ENCODE data around the gene WDR47. TPM values are rescaled to one million over a fixed set of nuclear protein-coding genes. Genes with fewer than 3 reads are reported as not detected.

The WDR47 gene
- total and polyA plus RNA-seq, 4 donors: 3.1 to 17.7 (median 11.2) TPM

GRCh38 chr1:108925920-108926319, 116.0 kb downstream of the WDR47 start:
- no peak overlapping the region for H3K4me3 ChIP-seq

More at GRCh38 chr1:108925920-108926319, 116.0 kb downstream of the WDR47 start:
- Histone ChIP-seq H3K9ac (ENCODE audit: insufficient read depth in 1 of 2, low read length in 2 of 2) (no peak overlapping the region), H3K9me3 (ENCODE audit: control insufficient read depth in 4 of 4, insufficient read depth in 3 of 4, low read length in 3 of 4) (no peaks in the 10 kb centered on the region), H3K27ac (ENCODE audit: low read depth in 1 of 2, low read length in 1 of 2) (no peak overlapping the region), H3K36me3 (ENCODE audit: control insufficient read depth in 4 of 4, insufficient read depth in 4 of 4, low read length in 4 of 4) (peaks cover 8 to 62% (median 35%) of the 10 kb centered on the region in 4 donors), H3K27me3 (ENCODE audit: control insufficient read depth in 3 of 3, insufficient read depth in 3 of 3, low read length in 2 of 3) (no peaks in the 10 kb centered on the region), H3K4me1 (ENCODE audit: control insufficient read depth in 5 of 5, insufficient read depth in 5 of 5, low read length in 5 of 5) (no peaks in the 10 kb centered on the region)
- DNase-seq (no peak), ATAC-seq (ENCODE audit: insufficient read depth, low FRiP score) (no peak)
- no peak for TF ChIP-seq CTCF (IDR thresholded peaks at IDR 0.05; ENCODE audit: control extremely low read depth, extremely low read depth)
- WGBS, 2 donors: 99 to 100% methylated on average over 2 of the region's 2 CpGs

Small RNA genes lying within 50 kb of the gene (small RNA-seq; reads per million reads assigned to genes)
- gene BX679664.1 (ENCODE audit: low replicate concordance) (not detected), gene BX679664.2 (ENCODE audit: low replicate concordance) (not detected)

Other genes with a start within 250 kb of the WDR47 start
- under 1 TPM in 1 of 2 donors, not detected in 1; 0.31 TPM for gene AKNAD1, start 185.0 kb downstream of the WDR47 start, total RNA-seq
- under 1 TPM; 0.02 to 0.22 TPM for gene AKNAD1, start 185.0 kb downstream of the WDR47 start, polyA plus RNA-seq
- gene GPSM2, start 165.1 kb downstream of the WDR47 start, total RNA-seq: 10 to 100 TPM; 24.4 to 26.5 TPM
- gene GPSM2, start 165.1 kb downstream of the WDR47 start, polyA plus RNA-seq: 1 to 10 TPM; 5.9 to 6.5 TPM
- 10 to 100 TPM; 27.4 to 29.2 TPM for gene CLCC1, start 78.6 kb downstream of the WDR47 start, total RNA-seq
- 10 to 100 TPM in 1 of 2 donors, 1 to 10 TPM in 1; 9.7 to 12.2 TPM for gene CLCC1, start 78.6 kb downstream of the WDR47 start, polyA plus RNA-seq
- gene TAF13, start 33.9 kb upstream of the WDR47 start, total RNA-seq: 10 to 100 TPM; 22.2 to 35.8 TPM
- 10 to 100 TPM; 32.9 to 39.4 TPM for gene TAF13, start 33.9 kb upstream of the WDR47 start, polyA plus RNA-seq
- gene TMEM167B, start 48.7 kb upstream of the WDR47 start, total RNA-seq: 10 to 100 TPM; 35.4 to 44.6 TPM
- 10 to 100 TPM; 22.5 to 35.8 TPM for gene TMEM167B, start 48.7 kb upstream of the WDR47 start, polyA plus RNA-seq
- 10 to 100 TPM in 1 of 2 donors, 1 to 10 TPM in 1; 8.9 to 25.0 TPM for gene ELAPOR1, start 72.0 kb upstream of the WDR47 start, total RNA-seq
- 1 to 10 TPM; 3.3 to 7.0 TPM for gene ELAPOR1, start 72.0 kb upstream of the WDR47 start, polyA plus RNA-seq
- gene SARS1, start 171.8 kb upstream of the WDR47 start, total RNA-seq: 100 to 1,000 TPM; 154 to 212 TPM
- 100 to 1,000 TPM; 118 to 139 TPM for gene SARS1, start 171.8 kb upstream of the WDR47 start, polyA plus RNA-seq
- 1 to 10 TPM; 7.6 to 7.9 TPM for gene CELSR2, start 207.4 kb upstream of the WDR47 start, total RNA-seq
- 1 to 10 TPM; 1.4 to 2.7 TPM for gene CELSR2, start 207.4 kb upstream of the WDR47 start, polyA plus RNA-seq
- gene PSRC1, start 241.0 kb upstream of the WDR47 start, total RNA-seq: 1 to 10 TPM; 4.7 to 4.9 TPM
- gene PSRC1, start 241.0 kb upstream of the WDR47 start, polyA plus RNA-seq: 1 to 10 TPM; 2.7 to 4.9 TPM

All from lung (tissue), 13 donors.